ENCODE data around the gene GHRHR. TPM values are rescaled to one million over a fixed set of nuclear protein-coding genes. Genes with fewer than 3 reads are reported as not detected.

The GHRHR gene
- total RNA-seq, 1 donor from 2014 or later, result 7.5 TPM

GRCh38 chr7:30916767-30917166 lies 47.0 kb upstream of the GHRHR start:
- Mint-ChIP-seq H3K4me1 (ENCODE audit: unreplicated experiment) (peaks cover 20% of the 10 kb centered on the region), H3K27me3 (ENCODE audit: unreplicated experiment) (peaks cover 10% of the 10 kb centered on the region), H3K36me3 (ENCODE audit: low read depth, unreplicated experiment) (no peaks in the 10 kb centered on the region), H3K4me3 (ENCODE audit: unreplicated experiment) (peak overlapping the region; percentile 49), H3K9me3 (ENCODE audit: unreplicated experiment) (no peaks in the 10 kb centered on the region), H3K27ac (ENCODE audit: unreplicated experiment) (no peak overlapping the region)
- no peak for DNase-seq (ENCODE audit: low spot score)
- TF ChIP-seq CTCF (IDR thresholded peaks at IDR 0.05; ENCODE audit: unreplicated experiment), result no peak

- DNase-seq (ENCODE audit: low spot score), result no peak
- H3K27ac Mint-ChIP-seq (ENCODE audit: unreplicated experiment), result no peak overlapping the region
- no peaks in the 10 kb centered on the region for H3K36me3 Mint-ChIP-seq (ENCODE audit: low read depth, unreplicated experiment)
- H3K4me3 Mint-ChIP-seq (ENCODE audit: unreplicated experiment), result no peak overlapping the region
- no peaks in the 10 kb centered on the region for H3K9me3 Mint-ChIP-seq (ENCODE audit: unreplicated experiment)
- peaks cover 12% of the 10 kb centered on the region for H3K27me3 Mint-ChIP-seq (ENCODE audit: unreplicated experiment)
- peaks cover 21% of the 10 kb centered on the region for H3K4me1 Mint-ChIP-seq (ENCODE audit: unreplicated experiment)
- no peak for TF ChIP-seq CTCF (IDR thresholded peaks at IDR 0.05; ENCODE audit: unreplicated experiment)
Measured at GRCh38 chr7:30917216-30917893, 46.4 kb upstream of the GHRHR start.

GRCh38 chr7:30918676-30919075 lies 45.1 kb upstream of the GHRHR start:
- no peak for TF ChIP-seq CTCF (IDR thresholded peaks at IDR 0.05; ENCODE audit: unreplicated experiment)
- Mint-ChIP-seq H3K9me3 (ENCODE audit: unreplicated experiment) (no peaks in the 10 kb centered on the region), H3K4me1 (ENCODE audit: unreplicated experiment) (peaks cover 26% of the 10 kb centered on the region), H3K4me3 (ENCODE audit: unreplicated experiment) (no peak overlapping the region), H3K36me3 (ENCODE audit: low read depth, unreplicated experiment) (no peaks in the 10 kb centered on the region), H3K27ac (ENCODE audit: unreplicated experiment) (no peak overlapping the region), H3K27me3 (ENCODE audit: unreplicated experiment) (peaks cover 11% of the 10 kb centered on the region)
- DNase-seq (ENCODE audit: low spot score), result no peak

GRCh38 chr7:30920021-30920583 lies 43.7 kb upstream of the GHRHR start:
- no peaks in the 10 kb centered on the region for H3K9me3 Mint-ChIP-seq (ENCODE audit: unreplicated experiment)
- DNase-seq (ENCODE audit: low spot score), result no peak
- H3K27ac Mint-ChIP-seq (ENCODE audit: unreplicated experiment), result no peak overlapping the region
- H3K4me1 Mint-ChIP-seq (ENCODE audit: unreplicated experiment), result peaks cover 26% of the 10 kb centered on the region
- no peaks in the 10 kb centered on the region for H3K36me3 Mint-ChIP-seq (ENCODE audit: low read depth, unreplicated experiment)
- H3K4me3 Mint-ChIP-seq (ENCODE audit: unreplicated experiment), result no peak overlapping the region
- H3K27me3 Mint-ChIP-seq (ENCODE audit: unreplicated experiment), result peaks cover 11% of the 10 kb centered on the region
- no peak for TF ChIP-seq CTCF (IDR thresholded peaks at IDR 0.05; ENCODE audit: unreplicated experiment)

All from endothelial cell (in vitro differentiated cells).